Midbrain (tissue), 1 donor: ENCODE data around the gene GCN1.

Source experiments
- DNase-seq: peaks from one replicate; lab custom pipeline; 2025; lab: John Stamatoyannopoulos, UW

Gene GCN1

GRCh38 chr12:120228291-120229070, 34.0 kb upstream of the GCN1 start:
- peak; percentile 86 for DNase-seq

- DNase-seq, result no peak
These were observed 33.5 kb upstream of the GCN1 start for GRCh38 chr12:120228041-120228290.

DNA sequence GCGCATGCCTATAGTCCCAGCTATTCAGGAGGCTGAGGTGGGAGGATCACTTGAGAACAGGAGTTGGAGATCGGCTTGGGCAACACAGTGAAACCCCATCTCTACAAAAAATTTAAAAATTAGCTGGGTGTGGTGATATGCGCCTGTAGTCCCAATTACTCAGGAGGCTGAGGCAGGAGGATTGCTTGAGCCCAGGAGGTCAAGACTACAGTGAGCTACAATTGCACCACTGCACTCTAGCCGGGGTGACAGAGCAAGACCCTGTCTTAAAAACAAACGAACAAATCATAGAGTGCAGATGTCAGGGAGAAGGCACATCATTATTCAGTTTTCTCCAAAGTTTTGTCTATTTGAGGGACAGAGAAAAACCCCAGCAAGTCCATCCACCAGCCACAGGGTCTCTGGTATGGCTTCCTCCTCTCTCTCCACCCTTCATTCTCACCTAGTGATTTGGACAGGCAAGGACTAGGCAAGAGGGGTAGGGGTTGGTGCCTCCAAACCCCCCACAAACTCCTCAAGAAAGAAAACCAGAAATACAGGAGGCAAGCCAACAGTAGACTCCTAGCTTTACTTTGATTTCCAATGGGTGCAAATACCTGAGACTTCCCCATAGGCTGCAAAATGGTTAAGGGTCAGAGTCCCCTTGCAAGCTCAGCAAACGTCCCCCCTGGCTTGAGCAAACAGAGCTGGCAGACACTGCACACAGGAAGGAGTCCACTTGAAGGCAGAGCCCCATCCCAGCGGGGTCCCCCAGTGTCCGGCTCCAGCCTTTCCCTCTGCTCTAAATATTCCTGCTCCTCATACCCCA, 32.9 kb upstream of the GCN1 start:
- DNase-seq, result no peak

GRCh38 chr12:120225852-120226640, 31.5 kb upstream of the GCN1 start:
- no peak for DNase-seq

DNA sequence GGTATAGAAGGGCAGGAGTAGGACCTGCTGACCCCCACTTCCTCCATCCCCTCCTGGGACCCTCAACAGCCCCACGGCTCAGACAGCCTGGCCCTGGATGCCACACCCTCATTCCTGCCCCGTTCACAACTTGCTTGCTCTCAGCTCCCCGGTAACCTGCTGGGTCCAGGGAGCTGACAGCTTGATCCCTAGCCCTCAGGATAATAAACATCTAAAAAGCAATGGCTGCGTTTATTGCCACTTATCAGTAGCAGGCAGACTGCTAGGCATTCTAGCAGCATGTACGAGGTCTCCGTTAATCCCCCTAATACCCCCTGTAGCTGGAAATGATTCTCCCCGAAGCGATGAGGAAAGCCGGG, 30.7 kb upstream of the GCN1 start:
- no peak for DNase-seq

GRCh38 chr12:120224304-120225199, 30.0 kb upstream of the GCN1 start:
- peak; percentile 17 for DNase-seq

DNA sequence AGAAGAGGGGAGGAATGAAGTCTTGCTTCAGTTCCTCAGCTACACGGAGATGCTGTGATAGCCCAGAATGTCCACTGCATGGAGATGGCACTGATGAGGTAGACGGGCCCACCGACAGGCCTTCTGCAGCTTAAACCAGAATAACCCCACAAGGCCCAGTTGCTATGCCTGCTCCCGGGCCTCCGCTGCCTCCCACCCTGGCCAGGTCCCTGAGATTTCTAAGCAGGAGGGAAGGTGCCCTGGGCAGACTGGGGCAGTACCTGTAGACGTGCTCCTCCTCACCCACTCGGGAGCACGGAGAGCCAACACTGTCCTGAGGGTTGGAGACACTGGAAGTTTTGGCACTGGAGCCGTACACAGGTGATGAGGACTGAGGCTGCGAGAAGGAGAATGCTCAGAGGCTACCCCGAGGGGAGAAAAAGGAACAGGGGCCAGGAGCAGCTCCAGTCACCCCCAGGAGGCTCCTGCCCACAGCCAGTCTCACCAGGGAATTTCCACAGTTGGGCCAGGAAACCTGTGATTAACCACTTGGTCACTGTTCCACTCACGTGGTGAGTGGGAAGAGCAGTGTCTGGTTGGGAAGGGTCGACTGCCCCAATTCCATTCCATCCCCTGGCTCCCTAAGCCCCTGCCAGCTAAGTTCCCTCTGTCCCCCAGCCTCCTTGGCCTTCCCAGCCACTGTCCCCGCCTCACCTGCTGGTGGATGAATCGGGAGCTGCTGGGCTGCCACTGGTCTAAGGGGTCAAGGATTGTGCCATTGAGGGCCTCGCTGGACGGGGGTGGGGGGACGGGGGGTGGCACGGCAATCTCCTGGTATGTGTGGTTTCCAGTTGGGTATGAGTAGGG, 29.2 kb upstream of the GCN1 start:
- no peak for DNase-seq

DNA sequence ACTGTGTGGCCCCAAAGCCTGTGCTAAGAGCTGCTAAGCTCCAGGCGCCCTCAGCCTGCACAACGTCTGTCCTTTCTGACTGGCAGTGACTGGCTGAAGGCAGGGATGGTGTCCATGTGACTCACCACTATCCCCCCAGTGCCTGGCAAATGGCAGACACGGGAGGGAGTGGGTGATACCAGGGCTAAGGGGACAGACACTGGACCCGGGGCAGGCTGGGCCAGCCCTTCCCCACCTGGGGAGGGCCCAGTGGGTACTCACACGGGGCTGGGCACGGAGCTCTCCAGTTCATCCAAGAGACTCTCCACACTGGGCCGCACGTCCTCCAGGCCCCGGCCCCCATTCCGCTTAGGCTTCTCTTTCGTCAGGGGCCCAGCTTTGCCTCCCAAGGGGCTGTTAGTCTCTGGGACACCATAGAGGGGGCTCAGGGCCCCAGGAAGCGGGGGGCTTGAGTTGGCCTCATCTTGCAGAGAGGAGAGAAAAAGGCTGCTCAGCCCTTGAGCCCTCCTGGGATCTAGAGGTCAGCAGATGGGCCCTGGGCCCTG, 27.8 kb upstream of the GCN1 start:
- DNase-seq, result no peak

DNA sequence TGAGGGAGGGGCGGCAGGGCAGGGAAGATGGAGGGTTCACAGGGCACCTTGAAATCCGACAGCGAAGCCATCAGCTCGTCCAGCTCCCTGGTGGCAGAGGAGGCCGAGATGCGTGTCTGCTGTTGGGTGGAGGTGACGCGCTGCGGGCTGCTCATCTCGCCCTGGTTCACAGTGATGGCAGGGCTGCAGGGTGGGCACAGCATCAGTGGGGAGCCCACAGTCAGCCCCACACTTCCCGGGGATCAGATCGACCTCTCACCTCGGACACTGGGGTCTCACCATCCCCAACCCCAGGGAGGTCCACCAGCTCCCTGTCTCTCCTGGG, 27.0 kb upstream of the GCN1 start:
- DNase-seq, result no peak

GRCh38 chr12:120220838-120221575, 26.5 kb upstream of the GCN1 start:
- no peak for DNase-seq

GRCh38 chr12:120218680-120219606, 24.4 kb upstream of the GCN1 start:
- DNase-seq, result no peak

DNA sequence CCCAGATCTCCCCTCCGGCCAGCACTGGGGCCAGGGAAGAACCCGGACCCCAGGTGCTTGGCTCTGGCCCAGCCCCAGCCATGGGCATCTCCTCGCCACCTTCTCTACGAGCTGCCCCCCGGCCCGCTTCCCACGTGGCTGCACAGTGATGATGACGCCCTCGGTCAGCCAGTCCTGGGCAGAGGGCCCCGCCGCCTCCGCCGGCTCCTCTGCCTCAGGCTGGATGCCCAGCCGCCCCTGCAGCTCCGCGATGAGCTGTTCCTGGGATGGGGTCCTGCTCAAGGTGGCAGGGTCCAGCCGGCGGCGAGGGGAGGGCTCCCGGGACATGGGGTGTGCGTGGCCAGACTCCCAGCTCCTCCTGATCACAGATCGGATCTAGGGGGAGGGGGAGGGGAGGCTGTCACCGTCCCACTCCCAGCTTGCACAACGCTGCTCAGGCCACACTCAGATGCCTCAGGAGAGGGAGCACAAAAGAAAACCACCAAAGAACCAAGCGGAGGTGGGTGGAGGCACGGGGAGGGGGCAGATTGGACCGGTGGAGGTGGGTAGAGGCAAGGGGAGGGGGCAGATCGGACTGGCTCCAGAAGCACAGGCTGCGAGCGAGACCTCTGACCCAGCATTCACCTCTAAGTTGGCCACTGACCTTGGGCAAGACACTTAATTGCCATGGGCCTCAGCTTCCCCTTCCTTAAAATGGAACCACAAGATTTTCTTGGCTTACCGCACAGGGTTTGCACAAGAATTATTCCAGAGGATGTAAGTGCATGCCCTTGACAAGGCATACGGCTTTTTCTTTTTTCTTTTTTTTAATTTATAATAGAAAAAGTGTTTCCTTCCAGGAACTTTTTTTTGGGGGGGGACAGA, 22.5 kb upstream of the GCN1 start:
- DNase-seq, result no peak

DNA sequence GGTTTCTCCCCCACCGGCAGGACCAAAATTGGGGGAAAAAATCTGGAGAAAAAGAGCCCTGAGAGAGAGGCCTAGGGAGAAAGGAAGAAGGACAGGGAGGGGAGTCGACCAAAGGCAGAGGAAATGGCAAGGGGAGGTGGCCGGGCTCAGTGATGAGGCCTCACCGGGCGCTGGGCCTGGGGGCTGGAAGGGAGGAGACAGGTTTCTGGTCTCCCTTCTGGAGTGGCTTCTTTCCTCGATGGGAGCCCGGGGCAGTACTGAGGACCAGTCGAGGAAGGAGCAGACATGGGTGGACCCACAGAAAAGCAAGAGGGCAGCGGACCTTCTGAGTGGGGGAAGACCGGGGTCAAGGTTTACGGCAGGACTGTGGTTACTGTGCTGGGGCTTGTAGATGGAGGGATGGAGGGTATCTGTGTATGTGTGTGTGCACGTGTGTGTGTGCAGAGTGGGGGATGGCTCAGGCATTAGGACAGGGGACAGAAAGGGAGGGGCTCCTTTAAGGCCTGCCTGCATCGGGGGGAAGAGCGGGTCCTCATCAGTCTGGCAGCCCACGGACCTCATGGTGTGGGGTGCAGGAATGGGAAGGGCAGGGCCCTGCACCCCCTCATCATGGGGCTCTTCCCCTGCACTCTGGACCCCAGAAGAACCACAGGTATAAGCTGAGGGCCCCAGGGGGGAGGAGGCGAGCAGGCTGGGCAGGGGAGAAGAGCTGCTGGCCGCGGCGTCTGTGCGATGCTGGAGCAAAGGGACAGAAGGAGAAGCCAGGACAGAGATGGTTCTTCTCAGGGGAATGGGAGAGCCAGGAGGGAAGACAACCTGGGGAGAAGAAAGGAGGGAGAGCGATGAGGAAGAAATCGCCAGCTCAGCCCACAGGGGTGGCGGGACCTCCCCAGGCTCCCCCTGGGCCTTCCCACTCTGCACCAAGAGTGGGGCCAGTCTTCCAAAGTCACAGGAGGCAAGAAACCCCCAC, 21.5 kb upstream of the GCN1 start:
- DNase-seq, result no peak

GRCh38 chr12:120215357-120215735, 20.8 kb upstream of the GCN1 start:
- DNase-seq, result no peak

- no peak for DNase-seq
These were observed 20.3 kb upstream of the GCN1 start for GRCh38 chr12:120214626-120215356.

- no peak for DNase-seq
These were observed 19.2 kb upstream of the GCN1 start for GRCh38 chr12:120213758-120214157.
